ENCODE results near the gene DDN.

DDN gene

GRCh38 chr12:48960834-48961233 is 38.3 kb downstream of the DDN start:
- Histone ChIP-seq H3K27ac (ENCODE audit: low read depth, low read length, poor library complexity, severe bottlenecking) (no peak overlapping the region), H3F3A (ENCODE audit: insufficient read depth, low read length) (no peaks in the 10 kb centered on the region), H3K9ac (ENCODE audit: low read length) (no peak overlapping the region), H3K4me1 (ENCODE audit: insufficient read depth, low read length, severe bottlenecking) (peaks cover 17% of the 10 kb centered on the region), H3K79me2 (ENCODE audit: insufficient read depth, low read length) (peaks cover 5% of the 10 kb centered on the region; the same call in 1 of the 2 replicates), H3K9me2 (ENCODE audit: low read depth, low read length) (no peaks in the 10 kb centered on the region), H3K4me2 (ENCODE audit: low read length) (no peak overlapping the region), H3K36me3 (ENCODE audit: insufficient read depth, low read length) (peaks cover under 1% of the 10 kb centered on the region; the same call in 1 of the 2 replicates), H2AFZ (ENCODE audit: low read length) (no peak overlapping the region), H3K4me3 (ENCODE audit: low read depth, low read length, poor library complexity, severe bottlenecking) (no peak overlapping the region), H3K9me3 (ENCODE audit: low read length) (no peaks in the 10 kb centered on the region), H4K20me1 (ENCODE audit: insufficient read depth, low read length) (no peaks in the 10 kb centered on the region), H3K27me3 (ENCODE audit: insufficient read depth, low read length) (no peaks in the 10 kb centered on the region)
- no peak for TF ChIP-seq EZH2 (IDR thresholded peaks at IDR 0.05; ENCODE audit: borderline replicate concordance, low read length)
- no peak for TF ChIP-seq CTCF (IDR thresholded peaks at IDR 0.05; ENCODE audit: low read length)

GRCh38 chr12:48958049-48958388 is 41.2 kb downstream of the DDN start:
- Histone ChIP-seq H4K20me1 (ENCODE audit: insufficient read depth, low read length) (no peaks in the 10 kb centered on the region), H3K79me2 (ENCODE audit: insufficient read depth, low read length) (peaks cover 18% of the 10 kb centered on the region; the same call in 1 of the 2 replicates), H3K27ac (ENCODE audit: low read depth, low read length, poor library complexity, severe bottlenecking) (no peak overlapping the region), H3K27me3 (ENCODE audit: insufficient read depth, low read length) (no peaks in the 10 kb centered on the region), H3K4me3 (ENCODE audit: low read depth, low read length, poor library complexity, severe bottlenecking) (peak overlapping the region; percentile 75), H3K9me2 (ENCODE audit: low read depth, low read length) (no peaks in the 10 kb centered on the region), H3K36me3 (ENCODE audit: insufficient read depth, low read length) (peaks cover 16% of the 10 kb centered on the region; the same call in 1 of the 2 replicates), H3K9me3 (ENCODE audit: low read length) (no peaks in the 10 kb centered on the region), H3F3A (ENCODE audit: insufficient read depth, low read length) (no peaks in the 10 kb centered on the region), H3K4me2 (ENCODE audit: low read length) (peak overlapping the region; percentile 89), H3K9ac (ENCODE audit: low read length) (peak overlapping the region; percentile 54; the same call in 1 of the 2 replicates), H3K4me1 (ENCODE audit: insufficient read depth, low read length, severe bottlenecking) (peaks cover 32% of the 10 kb centered on the region), H2AFZ (ENCODE audit: low read length) (no peak overlapping the region)
- no peak for TF ChIP-seq CTCF (IDR thresholded peaks at IDR 0.05; ENCODE audit: low read length)

GRCh38 chr12:48957141-48958048 is 41.8 kb downstream of the DDN start, which contains the start of gene ARF3:
ARF3 (minus strand) TSS chr12:48957487; CDS start chr12:48941095, 16,392 bp downstream.
- H3K4me1 ChIP-seq (ENCODE audit: insufficient read depth, low read length, severe bottlenecking) = peaks cover 32% of the 10 kb centered on the region
- no peaks in the 10 kb centered on the region for H3K27me3 ChIP-seq (ENCODE audit: insufficient read depth, low read length)
- no peaks in the 10 kb centered on the region for H3F3A ChIP-seq (ENCODE audit: insufficient read depth, low read length)
- H3K9me3 ChIP-seq (ENCODE audit: low read length) = no peaks in the 10 kb centered on the region
- no peaks in the 10 kb centered on the region for H4K20me1 ChIP-seq (ENCODE audit: insufficient read depth, low read length)
- H3K4me2 ChIP-seq (ENCODE audit: low read length) = peak within 1 kb of the TSS; percentile 89
- H3K4me3 ChIP-seq (ENCODE audit: low read depth, low read length, poor library complexity, severe bottlenecking) = peak within 1 kb of the TSS; percentile 75
- H3K36me3 ChIP-seq (ENCODE audit: insufficient read depth, low read length) = peaks cover 22% of the 10 kb centered on the region; the same call in 1 of the 2 replicates
- peak within 1 kb of the TSS; percentile 70 for H3K9ac ChIP-seq (ENCODE audit: low read length)
- peaks cover 18% of the 10 kb centered on the region; the same call in 1 of the 2 replicates for H3K79me2 ChIP-seq (ENCODE audit: insufficient read depth, low read length)
- no peak within 1 kb of the TSS for H2AFZ ChIP-seq (ENCODE audit: low read length)
- H3K9me2 ChIP-seq (ENCODE audit: low read depth, low read length) = no peaks in the 10 kb centered on the region
- H3K27ac ChIP-seq (ENCODE audit: low read depth, low read length, poor library complexity, severe bottlenecking) = no peak within 1 kb of the TSS
- TF ChIP-seq EZH2 (IDR thresholded peaks at IDR 0.05; ENCODE audit: borderline replicate concordance, low read length) (no peak), CTCF (IDR thresholded peaks at IDR 0.05; ENCODE audit: low read length) (no peak)

All from OCI-LY1 (cell line).